Glutamatergic neuron (in vitro differentiated cells): ENCODE measurements around the gene SUDS3. TPM values are rescaled to one million over a fixed set of nuclear protein-coding genes. Genes with fewer than 3 reads are reported as not detected.

Experiments used
- DNase-seq: peaks from one replicate; pipeline ENCODE4 v3.0.0; 2022
- H3K27ac Mint-ChIP-seq: one replicate; pipeline ENCODE4 v1.8.0; 2020; ENCODE audit warnings: mild to moderate bottlenecking, mixed read lengths, inconsistent platforms; ENCODE audit not compliant: unreplicated experiment
- H3K27me3 Mint-ChIP-seq: one replicate; pipeline ENCODE4 v1.8.0; 2020; ENCODE audit warnings: mild to moderate bottlenecking, moderate library complexity, mixed read lengths, inconsistent platforms; ENCODE audit not compliant: unreplicated experiment
- H3K36me3 Mint-ChIP-seq: one replicate; pipeline ENCODE4 v1.8.0; 2020; ENCODE audit warnings: mild to moderate bottlenecking, mixed read lengths, inconsistent platforms; ENCODE audit not compliant: unreplicated experiment
- H3K4me1 Mint-ChIP-seq: one replicate; pipeline ENCODE4 v1.8.0; 2020; ENCODE audit warnings: mild to moderate bottlenecking, low read depth, mixed read lengths, inconsistent platforms; ENCODE audit not compliant: unreplicated experiment
- H3K4me3 Mint-ChIP-seq: one replicate; pipeline ENCODE4 v1.8.0; 2020; ENCODE audit warnings: mild to moderate bottlenecking, mixed read lengths, inconsistent platforms; ENCODE audit not compliant: unreplicated experiment
- H3K9me3 Mint-ChIP-seq: one replicate; pipeline ENCODE4 v1.8.0; 2020; ENCODE audit warnings: mild to moderate bottlenecking, moderate library complexity, mixed read lengths, inconsistent platforms; ENCODE audit not compliant: unreplicated experiment
- CTCF ChIP-seq: fragments of 200-600 bp; sonication (generic); IDR thresholded peaks from one replicate; pipeline ENCODE4 v1.5.0; 2021; ENCODE audit not compliant: partially characterized antibody, unreplicated experiment
- total RNA-seq: library from RNA; stranded (reverse); fragmentation: NEBNext Ultra II Directional; extraction: Animal tissue kit (Norgen Biotek cat#: 25700); gene quantifications from one replicate; pipeline ENCODE4 v1.2.1, GENCODE V29; 2021; ENCODE audit not compliant: unreplicated experiment

SUDS3 gene
- total RNA-seq, 1 donor from 2014 or later = 32.5 TPM

- Mint-ChIP-seq H3K27ac (no peak overlapping the region), H3K4me1 (peaks cover 4% of the 10 kb centered on the region), H3K36me3 (no peaks in the 10 kb centered on the region), H3K4me3 (peak overlapping the region; percentile 79), H3K9me3 (peaks cover 2% of the 10 kb centered on the region), H3K27me3 (peaks cover 3% of the 10 kb centered on the region)
- TF ChIP-seq CTCF = peak; percentile 99
- peak; percentile 77 for DNase-seq
Measured at GRCh38 chr12:118377884-118378470, 1.6 kb downstream of the SUDS3 start.

GRCh38 chr12:118391424-118391823 lies 15.1 kb downstream of the SUDS3 start:
- no peaks in the 10 kb centered on the region for H3K36me3 Mint-ChIP-seq

GRCh38 chr12:118391836-118392235 lies 15.5 kb downstream of the SUDS3 start:
- H3K36me3 Mint-ChIP-seq = no peaks in the 10 kb centered on the region
- TF ChIP-seq CTCF = no peak
- no peak for DNase-seq

More at GRCh38 chr12:118391424-118391823, 15.1 kb downstream of the SUDS3 start:
- no peak for TF ChIP-seq CTCF
- no peaks in the 10 kb centered on the region for H3K9me3 Mint-ChIP-seq
- DNase-seq = no peak
- H3K27ac Mint-ChIP-seq = no peak overlapping the region
- H3K4me3 Mint-ChIP-seq = no peak overlapping the region
- no peaks in the 10 kb centered on the region for H3K4me1 Mint-ChIP-seq
- H3K27me3 Mint-ChIP-seq = no peaks in the 10 kb centered on the region

GRCh38 chr12:118397708-118398440 lies 21.5 kb downstream of the SUDS3 start:
- Mint-ChIP-seq H3K36me3 (no peaks in the 10 kb centered on the region), H3K27ac (no peak overlapping the region), H3K4me1 (no peaks in the 10 kb centered on the region), H3K27me3 (no peaks in the 10 kb centered on the region), H3K9me3 (no peaks in the 10 kb centered on the region), H3K4me3 (no peak overlapping the region)
- TF ChIP-seq CTCF = no peak
- DNase-seq = no peak

More at GRCh38 chr12:118391836-118392235, 15.5 kb downstream of the SUDS3 start:
- H3K27me3 Mint-ChIP-seq = no peaks in the 10 kb centered on the region
- H3K4me1 Mint-ChIP-seq = no peaks in the 10 kb centered on the region
- H3K27ac Mint-ChIP-seq = no peak overlapping the region
- H3K9me3 Mint-ChIP-seq = no peaks in the 10 kb centered on the region
- H3K4me3 Mint-ChIP-seq = no peak overlapping the region

GRCh38 chr12:118398524-118398923 lies 22.2 kb downstream of the SUDS3 start:
- no peak for DNase-seq
- Mint-ChIP-seq H3K4me3 (no peak overlapping the region), H3K4me1 (no peaks in the 10 kb centered on the region), H3K36me3 (no peaks in the 10 kb centered on the region), H3K9me3 (no peaks in the 10 kb centered on the region), H3K27me3 (no peaks in the 10 kb centered on the region), H3K27ac (no peak overlapping the region)
- TF ChIP-seq CTCF = no peak
